Gastroesophageal sphincter (tissue), 3 donors: ENCODE measurements around the gene GCNT1.

Experiments
- CTCF ChIP-seq, 4 experiments: fragments of 200-600 bp in 2 of 4; fragments of 450-650 bp in 2 of 4; sonication (generic) in 1 of 4; IDR thresholded peaks; one replicate each; pipeline ENCODE4 v1.5.1; 2017 to 2019; ENCODE audit warnings: antibody characterized with exemption in 4 of 4, mild to moderate bottlenecking in 2 of 4, moderate library complexity in 2 of 4
- EP300 ChIP-seq: sonication (generic); formaldehyde crosslinking; IDR thresholded peaks from one replicate; pipeline ENCODE4 v1.6.1; 2017; ENCODE audit warnings: antibody characterized with exemption, mild to moderate bottlenecking
- POLR2A ChIP-seq, 2 donors: fragments of 450-650 bp; IDR thresholded peaks; one replicate each; pipeline ENCODE4 v1.6.1; 2017; ENCODE audit warnings: antibody characterized with exemption in 2 of 2, mild to moderate bottlenecking in 2 of 2, moderate library complexity in 1 of 2
- POLR2AphosphoS5 ChIP-seq: sonication (generic); formaldehyde crosslinking; IDR thresholded peaks from one replicate; pipeline ENCODE4 v1.6.1; 2017; ENCODE audit warnings: antibody characterized with exemption

- TF ChIP-seq POLR2A (IDR thresholded peaks at IDR 0.05) = no peak
- TF ChIP-seq CTCF (IDR thresholded peaks at IDR 0.05) = no peak
- TF ChIP-seq POLR2AphosphoS5 = no peak
- TF ChIP-seq EP300 = no peak
Measured at GRCh38 chr9:76545191-76545590, 86.2 kb downstream of the GCNT1 start.
